HG03175 (cell line): ENCODE measurements around the gene TMEM82.

Experiments used
- ATAC-seq: cut with Tn5 transposase; IDR thresholded peaks from one replicate; pipeline ENCODE4 v1.9.1; 2021; ENCODE audit warnings: mild to moderate bottlenecking, moderate library complexity; ENCODE audit not compliant: unreplicated experiment

The TMEM82 gene

DNA sequence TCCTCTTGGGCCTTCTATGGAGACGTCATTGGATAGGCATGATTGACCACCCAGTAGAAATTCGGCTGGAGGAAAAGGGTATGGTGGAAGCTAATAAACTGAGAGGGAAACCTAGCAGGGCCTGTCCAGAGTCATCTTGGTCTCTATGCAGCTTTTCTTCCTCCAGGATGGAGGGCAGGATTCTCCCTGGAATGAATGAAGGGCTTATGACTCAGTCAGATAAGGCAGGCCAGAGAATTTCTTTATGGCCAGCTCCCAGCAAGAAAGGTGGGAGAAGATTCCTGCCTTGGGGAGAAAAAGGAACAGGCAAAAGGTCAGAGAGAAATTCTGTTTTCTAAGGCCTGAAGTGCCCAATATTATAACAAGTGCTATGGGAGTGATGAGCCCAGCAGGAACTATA lies 33.4 kb downstream of the TMEM82 start:
- ATAC-seq = no peak

DNA sequence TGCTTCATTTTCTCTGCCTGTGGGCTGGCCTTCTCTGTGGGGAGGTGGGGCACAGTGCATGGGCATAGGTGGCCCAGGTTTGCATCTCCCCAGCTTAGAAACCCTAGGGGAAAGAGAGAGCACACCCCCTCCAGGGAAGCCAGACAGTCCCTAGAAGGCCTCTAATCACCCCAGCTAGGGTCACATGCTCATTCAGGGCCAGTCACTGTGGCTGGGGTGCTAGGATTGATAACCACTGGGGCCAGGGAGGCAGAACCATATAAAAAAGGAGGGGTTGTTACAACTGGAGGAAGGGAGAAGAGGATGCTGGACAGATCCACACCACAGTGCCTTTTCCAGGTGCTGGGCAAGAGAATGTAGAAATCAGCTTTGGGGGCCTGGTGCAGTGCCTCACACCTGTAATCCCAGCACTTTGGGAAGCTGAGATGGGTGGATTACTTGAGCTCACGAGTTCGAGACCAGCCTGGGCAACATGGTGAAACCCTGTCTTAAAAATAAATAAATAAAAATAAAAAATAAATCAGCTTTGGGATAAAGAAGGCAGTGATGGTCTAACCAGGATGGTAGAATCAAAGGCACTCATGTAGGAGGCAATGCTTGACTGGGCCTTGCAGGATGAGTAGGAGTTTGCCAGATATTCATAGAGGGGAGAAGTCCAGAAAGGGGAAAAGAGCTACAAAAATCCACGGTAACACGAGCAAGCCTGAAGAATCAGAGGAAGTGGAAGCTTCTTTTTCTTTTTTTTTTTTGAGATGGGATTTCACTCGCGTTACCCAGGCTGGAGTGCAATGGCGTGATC lies 35.8 kb downstream of the TMEM82 start:
- no peak for ATAC-seq

DNA sequence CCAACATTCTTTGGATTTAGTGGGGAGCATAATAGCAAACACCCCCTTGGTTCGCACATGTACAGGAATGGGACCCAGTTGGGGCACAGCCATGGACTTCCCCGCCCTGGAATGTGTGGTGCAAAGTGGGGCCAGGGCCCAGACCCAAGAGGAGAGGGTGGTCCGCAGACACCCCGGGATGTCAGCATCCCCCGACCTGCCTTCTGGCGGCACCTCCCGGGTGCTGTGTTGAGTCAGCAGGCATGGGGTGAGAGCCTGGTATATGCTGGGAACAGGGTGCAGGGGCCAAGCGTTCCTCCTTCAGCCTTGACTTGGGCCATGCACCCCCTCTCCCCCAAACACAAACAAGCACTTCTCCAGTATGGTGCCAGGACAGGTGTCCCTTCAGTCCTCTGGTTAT lies 43.4 kb downstream of the TMEM82 start:
- ATAC-seq = no peak

DNA sequence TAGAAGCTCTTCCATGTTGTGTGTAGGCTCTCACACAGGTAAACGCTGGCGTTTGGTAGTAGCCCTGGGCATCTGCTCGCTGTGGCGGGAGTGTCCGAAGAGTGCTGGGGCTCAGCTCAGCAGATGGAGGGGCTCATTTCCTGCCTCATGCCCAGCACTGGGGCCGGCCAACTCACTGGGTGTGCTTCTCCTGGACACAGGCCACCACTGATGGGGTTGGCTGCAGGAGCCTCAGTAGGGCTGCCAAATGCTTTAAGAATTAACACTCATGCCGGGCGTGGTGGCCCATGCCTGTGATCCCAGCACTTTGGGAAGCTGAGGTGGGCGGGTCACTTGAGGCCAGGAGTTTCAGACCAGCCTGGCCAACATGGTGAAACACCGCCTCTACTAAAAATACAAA lies 44.3 kb downstream of the TMEM82 start:
- no peak for ATAC-seq

DNA sequence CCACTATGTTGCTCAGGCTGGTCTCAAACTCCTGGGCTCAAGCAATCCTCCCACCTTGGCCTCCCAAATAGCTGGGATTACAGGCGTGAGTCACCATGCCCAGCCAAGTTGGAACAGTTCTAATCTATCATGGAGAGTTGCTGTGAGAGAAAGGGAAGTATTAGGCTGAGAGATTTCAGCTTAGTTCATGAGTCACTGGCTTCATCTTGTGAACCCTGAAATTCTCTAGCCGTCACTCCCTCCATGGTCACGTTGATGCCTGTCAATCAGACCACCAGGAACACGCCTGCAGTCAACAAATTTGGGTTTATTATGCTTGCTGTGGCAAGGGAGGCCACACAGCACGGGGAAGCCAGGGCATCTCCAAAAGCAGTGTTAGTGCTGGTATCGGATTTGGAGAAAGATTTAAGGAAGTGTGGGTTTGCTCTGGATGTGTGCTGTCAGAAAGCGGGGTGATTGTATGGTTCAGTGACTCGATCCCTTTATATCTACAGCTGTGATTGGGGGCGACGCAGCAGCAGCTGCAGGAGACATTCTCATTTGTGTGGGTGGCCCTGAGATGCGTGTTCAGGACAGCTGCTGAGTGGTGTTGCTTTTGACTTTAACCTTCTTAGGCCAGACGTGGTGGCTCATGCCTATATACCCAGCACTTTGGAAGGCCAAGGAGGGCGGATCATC lies 46.5 kb downstream of the TMEM82 start:
- no peak for ATAC-seq

DNA sequence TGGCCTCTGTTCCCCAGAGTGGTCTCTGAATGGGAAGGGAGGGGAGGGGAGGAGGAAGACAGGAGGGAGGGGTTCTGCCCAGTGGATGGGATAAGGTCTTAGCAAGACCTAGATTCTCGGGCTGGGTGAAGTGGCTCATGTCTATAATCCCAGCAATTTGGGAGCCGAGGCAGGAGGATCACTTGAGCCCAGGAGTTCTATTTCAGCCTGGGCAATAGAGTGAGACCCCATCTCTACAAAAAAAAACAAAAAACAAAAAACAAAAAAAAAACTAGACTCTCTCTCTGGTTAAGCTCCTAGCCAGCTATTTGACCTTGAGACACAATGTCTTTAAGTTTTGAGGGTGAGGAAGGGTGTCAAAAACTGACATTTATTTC lies 53.8 kb downstream of the TMEM82 start:
- ATAC-seq = no peak
